ENCODE data around the gene NUP210L. TPM values are rescaled to one million over a fixed set of nuclear protein-coding genes. Genes with fewer than 3 reads are reported as not detected.
A peak's percentile ranks its signal among the peaks of the same experiment; 100 is the strongest.

Gene NUP210L
- total and polyA plus RNA-seq, 9 of the 15 experiments (the other 6 are each of a cell fraction or from before 2014, with no cell fraction given): 0.01 to 0.04 TPM; not detected in 7

DNA sequence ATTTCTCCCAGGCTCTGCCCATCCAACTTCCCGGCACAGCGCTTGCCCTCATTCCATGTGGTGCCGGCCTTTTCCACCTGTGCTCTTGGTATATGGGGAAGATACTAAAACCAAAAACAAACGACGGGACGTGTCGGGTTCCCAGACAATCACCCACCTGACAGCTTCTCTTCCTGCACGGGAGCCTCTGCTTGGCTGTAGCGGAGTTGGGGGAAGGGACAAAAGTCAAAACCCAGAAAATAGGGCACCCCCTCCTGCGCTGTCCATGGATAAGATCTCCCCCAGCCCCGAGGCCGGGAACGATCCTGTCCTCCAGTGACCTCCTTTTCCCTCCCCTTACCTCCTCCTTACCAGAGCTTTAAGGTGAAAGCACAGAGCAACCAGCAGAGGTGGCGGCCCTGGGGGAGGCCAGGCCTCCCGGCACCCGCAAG, 178.0 kb downstream of the NUP210L start (continued):
- TF ChIP-seq ZNF740 (CRISPR knock-in tag; IDR thresholded peaks at IDR 0.05) (no peak), ZNF740 (tag; IDR thresholded peaks at IDR 0.05) (0 out of 4 replicates have a peak, but pooled peaks of 1 of the 2 experiments have one; percentile 45), THRAP3 (IDR thresholded peaks at IDR 0.05; ENCODE audit: borderline replicate concordance) (no peak), CHD1 (IDR thresholded peaks at IDR 0.05; ENCODE audit: low read length) (peak; percentile 77), NBN (IDR thresholded peaks at IDR 0.05; ENCODE audit: low read depth) (0 out of 2 replicates have a peak, but pooled peaks have one; percentile 13), UBTF (IDR thresholded peaks at IDR 0.05; ENCODE audit: borderline replicate concordance in 1 of 2, low read depth in 2 of 2, low read length in 2 of 2) (0 out of 4 replicates have a peak, but pooled peaks of 1 of the 2 experiments have one; percentile 24), CTBP1 (IDR thresholded peaks at IDR 0.05; ENCODE audit: borderline replicate concordance) (peak; percentile 10; the same call in 1 of the 2 replicates), ZBTB1 (CRISPR knock-in tag; IDR thresholded peaks at IDR 0.05; ENCODE audit: borderline replicate concordance, low read depth) (peak; percentile 63; the same call in 1 of the 2 replicates), GATA2 (CRISPR knock-in tag; IDR thresholded peaks at IDR 0.05) (peak; percentile 37; the same call in 1 of the 2 replicates), ZNF175 (CRISPR knock-in tag; IDR thresholded peaks at IDR 0.05; ENCODE audit: low read depth) (0 out of 2 replicates have a peak, but pooled peaks have one; percentile 11), WHSC1 (IDR thresholded peaks at IDR 0.05; ENCODE audit: low read length) (no peak), ZBTB33 (CRISPR knock-in tag; IDR thresholded peaks at IDR 0.05) (0 out of 2 replicates have a peak, but pooled peaks have one; percentile 19), SP1 (CRISPR knock-in tag; IDR thresholded peaks at IDR 0.05) (peak; percentile 9; the same call in 1 of the 2 replicates), YY1 (IDR thresholded peaks at IDR 0.05; ENCODE audit: borderline replicate concordance in 1 of 3, control insufficient read depth in 1 of 3, extremely low read depth in 1 of 3, insufficient read depth in 3 of 3, insufficient read length in 1 of 3, insufficient replicate concordance in 2 of 3, low read depth in 1 of 3, low read length in 2 of 3) (peak in 2 of 3 experiments; percentile 28 to 38), EP300 (IDR thresholded peaks at IDR 0.05; ENCODE audit: low read length) (no peak), VEZF1 (CRISPR knock-in tag; IDR thresholded peaks at IDR 0.05) (peak; percentile 55)
- TF ChIP-seq, protein P1, sequence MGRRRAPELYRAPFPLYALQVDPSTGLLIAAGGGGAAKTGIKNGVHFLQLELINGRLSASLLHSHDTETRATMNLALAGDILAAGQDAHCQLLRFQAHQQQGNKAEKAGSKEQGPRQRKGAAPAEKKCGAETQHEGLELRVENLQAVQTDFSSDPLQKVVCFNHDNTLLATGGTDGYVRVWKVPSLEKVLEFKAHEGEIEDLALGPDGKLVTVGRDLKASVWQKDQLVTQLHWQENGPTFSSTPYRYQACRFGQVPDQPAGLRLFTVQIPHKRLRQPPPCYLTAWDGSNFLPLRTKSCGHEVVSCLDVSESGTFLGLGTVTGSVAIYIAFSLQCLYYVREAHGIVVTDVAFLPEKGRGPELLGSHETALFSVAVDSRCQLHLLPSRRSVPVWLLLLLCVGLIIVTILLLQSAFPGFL (CRISPR knock-in tag; IDR thresholded peaks at IDR 0.05): 0 out of 2 replicates have a peak, but pooled peaks have one; percentile 47

All from K562 (cell line).